ENCODE data around the gene CARD19.
A peak's percentile ranks its signal among the peaks of the same experiment; 100 is the strongest.

Gene CARD19

GRCh38 chr9:93096131-93096802 lies at the start of gene CARD19:
Gene CARD19, plus strand, starts transcription at chr9:93096217. Its CDS starts 129 bp downstream, at chr9:93096346.
- DNase-seq (ENCODE audit: low read depth, low spot score): no peak

GRCh38 chr9:93048566-93049448 lies 47.2 kb upstream of the CARD19 start:
- no peak for DNase-seq (ENCODE audit: low read depth, low spot score)

- DNase-seq (ENCODE audit: low read depth, low spot score): no peak
Measured at GRCh38 chr9:93049491-93049890, 46.5 kb upstream of the CARD19 start.

GRCh38 chr9:93050231-93050630 lies 45.8 kb upstream of the CARD19 start:
- DNase-seq (ENCODE audit: low read depth, low spot score): no peak

GRCh38 chr9:93051680-93052089 lies 44.3 kb upstream of the CARD19 start:
- DNase-seq (ENCODE audit: low read depth, low spot score): no peak

- DNase-seq (ENCODE audit: low read depth, low spot score): no peak
Measured at GRCh38 chr9:93052791-93053540, 43.1 kb upstream of the CARD19 start.

- no peak for DNase-seq (ENCODE audit: low read depth, low spot score)
Measured at GRCh38 chr9:93053781-93054331, 42.2 kb upstream of the CARD19 start.

GRCh38 chr9:93054758-93055704 lies 41.0 kb upstream of the CARD19 start:
- DNase-seq (ENCODE audit: low read depth, low spot score): no peak

- DNase-seq (ENCODE audit: low read depth, low spot score): no peak
Measured at GRCh38 chr9:93057042-93057702, 38.8 kb upstream of the CARD19 start.

GRCh38 chr9:93057703-93058354 lies 38.2 kb upstream of the CARD19 start:
- DNase-seq (ENCODE audit: low read depth, low spot score): no peak

GRCh38 chr9:93058355-93059010 lies 37.5 kb upstream of the CARD19 start, which contains the start of gene SUSD3:
Gene SUSD3, plus strand, starts transcription at chr9:93058701. Its CDS starts 42 bp downstream, at chr9:93058743.
- DNase-seq (ENCODE audit: low read depth, low spot score): peak; percentile 32

- DNase-seq (ENCODE audit: low read depth, low spot score): no peak
Measured at GRCh38 chr9:93059011-93059714, 36.9 kb upstream of the CARD19 start.

GRCh38 chr9:93059715-93060578 lies 36.1 kb upstream of the CARD19 start:
- no peak for DNase-seq (ENCODE audit: low read depth, low spot score)

GRCh38 chr9:93060746-93061259 lies 35.2 kb upstream of the CARD19 start:
- DNase-seq (ENCODE audit: low read depth, low spot score): no peak

- no peak for DNase-seq (ENCODE audit: low read depth, low spot score)
Measured at GRCh38 chr9:93061260-93061751, 34.7 kb upstream of the CARD19 start.

- no peak for DNase-seq (ENCODE audit: low read depth, low spot score)
Measured at GRCh38 chr9:93061791-93062763, 33.9 kb upstream of the CARD19 start.

All from activated CD4-positive, CD25-positive, alpha-beta regulatory T cell treated with anti-CD3 and anti-CD28 coated beads, Interleukin-2, amount 50 U/mL, for 16 hours (primary cell).